PC-9 (cell line): Measurements from ENCODE around the gene NIPA2.

Experiments
- EZH2 ChIP-seq: fragments of 200-600 bp; sonication (generic); IDR thresholded peaks from 2 replicates; pipeline ENCODE4 v1.8.0; 2017; ENCODE audit warnings: antibody characterized with exemption, low read depth
- TF ChIP-seq, protein P1 (sequence below): fragments of 200-600 bp; sonication (generic); conservative IDR thresholded peaks from 2 replicates; pipeline ENCODE4 v1.6.1; 2017; ENCODE audit warnings: mixed run types, antibody characterized with exemption, mild to moderate bottlenecking, moderate library complexity

DNA sequence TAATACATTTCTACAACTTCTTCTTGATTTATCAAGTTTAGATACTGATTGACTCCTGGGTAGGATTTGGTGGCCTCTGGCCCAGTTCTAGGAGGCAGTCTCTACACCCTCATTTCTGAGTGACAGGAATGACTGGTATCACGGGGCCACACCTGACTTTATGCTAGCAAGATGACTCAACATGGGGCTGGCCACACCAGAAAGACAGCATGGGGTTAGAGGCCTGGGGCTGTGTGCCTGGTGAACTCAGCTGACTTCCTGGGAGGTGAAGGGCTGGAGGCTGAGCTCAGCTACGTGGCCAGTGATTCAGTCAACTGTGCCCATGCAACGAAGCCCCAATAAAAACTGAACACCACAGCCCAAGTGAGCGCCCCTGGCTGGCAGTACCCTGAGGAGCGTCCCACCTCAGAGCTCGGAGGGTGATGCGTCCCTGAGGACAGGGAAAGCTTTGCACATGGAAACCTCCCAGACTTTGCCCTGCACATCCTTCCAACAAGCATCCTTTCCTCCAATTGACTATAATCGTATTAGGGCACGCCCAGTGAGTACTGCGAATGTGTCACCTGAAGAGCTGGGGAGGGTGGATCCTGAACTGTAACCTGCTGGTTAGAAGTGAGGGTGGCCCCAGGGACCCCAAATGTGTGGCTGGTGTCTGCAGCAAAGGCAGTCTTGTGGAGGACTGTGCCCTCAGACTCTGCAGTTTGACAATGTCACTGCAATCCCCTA, 57.2 kb downstream of the NIPA2 start:
- TF ChIP-seq, protein P1, sequence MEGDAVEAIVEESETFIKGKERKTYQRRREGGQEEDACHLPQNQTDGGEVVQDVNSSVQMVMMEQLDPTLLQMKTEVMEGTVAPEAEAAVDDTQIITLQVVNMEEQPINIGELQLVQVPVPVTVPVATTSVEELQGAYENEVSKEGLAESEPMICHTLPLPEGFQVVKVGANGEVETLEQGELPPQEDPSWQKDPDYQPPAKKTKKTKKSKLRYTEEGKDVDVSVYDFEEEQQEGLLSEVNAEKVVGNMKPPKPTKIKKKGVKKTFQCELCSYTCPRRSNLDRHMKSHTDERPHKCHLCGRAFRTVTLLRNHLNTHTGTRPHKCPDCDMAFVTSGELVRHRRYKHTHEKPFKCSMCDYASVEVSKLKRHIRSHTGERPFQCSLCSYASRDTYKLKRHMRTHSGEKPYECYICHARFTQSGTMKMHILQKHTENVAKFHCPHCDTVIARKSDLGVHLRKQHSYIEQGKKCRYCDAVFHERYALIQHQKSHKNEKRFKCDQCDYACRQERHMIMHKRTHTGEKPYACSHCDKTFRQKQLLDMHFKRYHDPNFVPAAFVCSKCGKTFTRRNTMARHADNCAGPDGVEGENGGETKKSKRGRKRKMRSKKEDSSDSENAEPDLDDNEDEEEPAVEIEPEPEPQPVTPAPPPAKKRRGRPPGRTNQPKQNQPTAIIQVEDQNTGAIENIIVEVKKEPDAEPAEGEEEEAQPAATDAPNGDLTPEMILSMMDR: no peak
- TF ChIP-seq EZH2: no peak
